OCI-LY1 (cell line): Measurements from ENCODE around the gene PADI1.

ENCODE experiments used
- H2AFZ ChIP-seq: fragments of 200-600 bp; sonication (generic), shearing (Covaris generic); 2 replicates; pipeline ENCODE4 v1.6.0; 2014; ENCODE audit warnings: antibody characterized with exemption, mild to moderate bottlenecking, low read length
- H3F3A ChIP-seq: fragments of 200-600 bp; sonication (generic), shearing (Covaris generic); 2 replicates; pipeline ENCODE4 v1.6.0; 2014; ENCODE audit warnings: mild to moderate bottlenecking, antibody characterized with exemption, low read length, moderate library complexity; ENCODE audit not compliant: insufficient read depth
- H3K27ac ChIP-seq: fragments of 200-600 bp; sonication (generic); 2 replicates; pipeline ENCODE4 v1.5.1; 2014; ENCODE audit warnings: low read length, mixed run types, mild to moderate bottlenecking, low read depth; ENCODE audit not compliant: poor library complexity, severe bottlenecking
- H3K27me3 ChIP-seq: fragments of 200-600 bp; sonication (generic); 2 replicates; pipeline ENCODE4 v1.6.0; 2014; ENCODE audit warnings: antibody characterized with exemption, mild to moderate bottlenecking, low read length, moderate library complexity; ENCODE audit not compliant: insufficient read depth
- H3K36me3 ChIP-seq: fragments of 200-600 bp; sonication (generic); 2 replicates; pipeline ENCODE4 v1.6.1; 2014; ENCODE audit warnings: mild to moderate bottlenecking, antibody characterized with exemption, low read length, moderate library complexity, mixed read lengths; ENCODE audit not compliant: insufficient read depth
- H3K4me1 ChIP-seq: fragments of 200-600 bp; sonication (generic); 2 replicates; pipeline ENCODE4 v1.5.1; 2014; ENCODE audit warnings: mild to moderate bottlenecking, low read length, moderate library complexity; ENCODE audit not compliant: insufficient read depth, severe bottlenecking
- H3K4me2 ChIP-seq: fragments of 200-600 bp; sonication (generic), shearing (Covaris generic); 2 replicates; pipeline ENCODE4 v1.6.1; 2014; ENCODE audit warnings: low read length
- H3K4me3 ChIP-seq: fragments of 200-600 bp; sonication (generic); 2 replicates; pipeline ENCODE4 v1.5.1; 2014; ENCODE audit warnings: low read length, low read depth, mild to moderate bottlenecking, mixed read lengths; ENCODE audit not compliant: poor library complexity, severe bottlenecking
- H3K79me2 ChIP-seq: fragments of 200-600 bp; shearing (Covaris generic); 2 replicates; pipeline ENCODE4 v1.6.1; 2016; ENCODE audit warnings: mixed run types, low read length, mixed read lengths; ENCODE audit not compliant: insufficient read depth
- H3K9ac ChIP-seq: fragments of 200-600 bp; sonication (generic), shearing (Covaris generic); 2 replicates; pipeline ENCODE4 v1.6.1; 2014; ENCODE audit warnings: mild to moderate bottlenecking, low read length, mixed read lengths
- H3K9me2 ChIP-seq: fragments of 200-600 bp; sonication (generic), shearing (Covaris generic); 2 replicates; pipeline ENCODE4 v1.6.1; 2014; ENCODE audit warnings: low read depth, mild to moderate bottlenecking, low read length, mixed read lengths
- H3K9me3 ChIP-seq: fragments of 200-600 bp; shearing (Covaris generic); 2 replicates; pipeline ENCODE4 v1.6.1; 2014; ENCODE audit warnings: low read length, mixed read lengths
- H4K20me1 ChIP-seq: fragments of 200-600 bp; sonication (generic), shearing (Covaris generic); 2 replicates; pipeline ENCODE4 v1.6.0; 2016; ENCODE audit warnings: mild to moderate bottlenecking, low read length; ENCODE audit not compliant: insufficient read depth
- CTCF ChIP-seq: fragments of 200-600 bp; sonication (generic), shearing (Covaris generic); IDR thresholded peaks from 2 replicates; pipeline ENCODE4 v1.5.1; 2017; ENCODE audit warnings: mild to moderate bottlenecking, antibody characterized with exemption, low read length, moderate library complexity, mixed read lengths
- EZH2 ChIP-seq: fragments of 200-600 bp; sonication (generic), shearing (Covaris generic); IDR thresholded peaks from 2 replicates; pipeline ENCODE4 v1.8.0; 2017; ENCODE audit warnings: borderline replicate concordance, mixed run types, mild to moderate bottlenecking, antibody characterized with exemption, low read length, moderate library complexity, mixed read lengths

PADI1 gene

GRCh38 chr1:17248781-17249180 is 43.9 kb downstream of the PADI1 start, which contains the start of gene PADI3:
Gene PADI3 (plus strand): TSS chr1:17249098. CDS start chr1:17249138, 40 bp downstream.
- no peaks in the 10 kb centered on the region for H3K36me3 ChIP-seq
- no peaks in the 10 kb centered on the region for H3K9me2 ChIP-seq
- no peaks in the 10 kb centered on the region for H4K20me1 ChIP-seq
- H3K4me3 ChIP-seq = no peak within 1 kb of the TSS
- no peaks in the 10 kb centered on the region for H3K9me3 ChIP-seq
- no peaks in the 10 kb centered on the region for H3K79me2 ChIP-seq
- H3K27me3 ChIP-seq = no peaks in the 10 kb centered on the region
- H3K4me2 ChIP-seq = no peak within 1 kb of the TSS
- no peaks in the 10 kb centered on the region for H3K4me1 ChIP-seq
- no peak for TF ChIP-seq EZH2
- no peak for TF ChIP-seq CTCF
- no peak within 1 kb of the TSS for H2AFZ ChIP-seq
- no peak within 1 kb of the TSS for H3K27ac ChIP-seq
- H3F3A ChIP-seq = no peaks in the 10 kb centered on the region
- no peak within 1 kb of the TSS for H3K9ac ChIP-seq

- H3F3A ChIP-seq = no peaks in the 10 kb centered on the region
- H3K9me3 ChIP-seq = no peaks in the 10 kb centered on the region
- no peaks in the 10 kb centered on the region for H3K4me1 ChIP-seq
- no peaks in the 10 kb centered on the region for H3K36me3 ChIP-seq
- no peaks in the 10 kb centered on the region for H3K79me2 ChIP-seq
- H3K4me2 ChIP-seq = no peak overlapping the region
- H3K4me3 ChIP-seq = no peak overlapping the region
- no peaks in the 10 kb centered on the region for H4K20me1 ChIP-seq
- 0 out of 2 replicates have a peak, but pooled peaks cover 3% of the 10 kb centered on the region for H3K27me3 ChIP-seq
- H2AFZ ChIP-seq = no peak overlapping the region
- H3K27ac ChIP-seq = no peak overlapping the region
- TF ChIP-seq EZH2 (no peak), CTCF (no peak)
- H3K9ac ChIP-seq = no peak overlapping the region
- no peaks in the 10 kb centered on the region for H3K9me2 ChIP-seq
These were observed 45.7 kb downstream of the PADI1 start for GRCh38 chr1:17250601-17251000.

GRCh38 chr1:17251246-17251645 is 46.3 kb downstream of the PADI1 start:
- no peaks in the 10 kb centered on the region for H3K4me1 ChIP-seq
- 0 out of 2 replicates have a peak, but pooled peaks cover 3% of the 10 kb centered on the region for H3K27me3 ChIP-seq
- H3F3A ChIP-seq = no peaks in the 10 kb centered on the region
- H3K4me3 ChIP-seq = no peak overlapping the region
- H3K27ac ChIP-seq = no peak overlapping the region
- no peaks in the 10 kb centered on the region for H3K79me2 ChIP-seq
- no peak overlapping the region for H3K9ac ChIP-seq
- H3K36me3 ChIP-seq = no peaks in the 10 kb centered on the region
- no peak overlapping the region for H2AFZ ChIP-seq
- TF ChIP-seq EZH2 (no peak), CTCF (no peak)
- no peaks in the 10 kb centered on the region for H3K9me3 ChIP-seq
- H3K9me2 ChIP-seq = no peaks in the 10 kb centered on the region
- no peak overlapping the region for H3K4me2 ChIP-seq
- no peaks in the 10 kb centered on the region for H4K20me1 ChIP-seq
